Measurements from ENCODE around the gene SPAG16.

Gene SPAG16

GRCh38 chr2:214380681-214381080 is 1096.4 kb downstream of the SPAG16 start:
- no peak for DNase-seq (ENCODE audit: low read depth)

- no peak for DNase-seq (ENCODE audit: low read depth)
Observed at GRCh38 chr2:214382229-214382628, 1098.0 kb downstream of the SPAG16 start.

GRCh38 chr2:214386720-214387119 is 1102.5 kb downstream of the SPAG16 start:
- no peak for DNase-seq (ENCODE audit: low read depth)

GRCh38 chr2:214389334-214389733 is 1105.1 kb downstream of the SPAG16 start:
- DNase-seq (ENCODE audit: low read depth): no peak

- DNase-seq (ENCODE audit: low read depth): no peak
Observed at GRCh38 chr2:214393796-214394195, 1109.5 kb downstream of the SPAG16 start.

- no peak for DNase-seq (ENCODE audit: low read depth)
Observed at GRCh38 chr2:214395040-214395439, 1110.8 kb downstream of the SPAG16 start.

- DNase-seq (ENCODE audit: low read depth): no peak
Observed at GRCh38 chr2:214401580-214401979, 1117.3 kb downstream of the SPAG16 start.

GRCh38 chr2:214410128-214410775 is 1126.0 kb downstream of the SPAG16 start:
- no peak for DNase-seq (ENCODE audit: low read depth)

GRCh38 chr2:214410918-214411554 is 1126.8 kb downstream of the SPAG16 start, which contains the start of gene VWC2L:
Gene VWC2L, plus strand, starts transcription at chr2:214411054. Its CDS starts 3,140 bp downstream, at chr2:214414194.
- DNase-seq (ENCODE audit: low read depth): peak; percentile 59

- no peak for DNase-seq (ENCODE audit: low read depth)
Observed at GRCh38 chr2:214412679-214413078, 1128.4 kb downstream of the SPAG16 start.

- no peak for DNase-seq (ENCODE audit: low read depth)
Observed at GRCh38 chr2:214436470-214436869, 1152.2 kb downstream of the SPAG16 start.

GRCh38 chr2:214450118-214450894 is 1166.0 kb downstream of the SPAG16 start:
- no peak for DNase-seq (ENCODE audit: low read depth)

- DNase-seq (ENCODE audit: low read depth): no peak
Observed at GRCh38 chr2:214451516-214452275, 1167.4 kb downstream of the SPAG16 start.

Data from GM04504 (cell line).